ENCODE data around the gene LPAR2.
"Not testable (repeated sequence)": the region's sequence is repeated elsewhere in the genome, so short reads cannot be mapped to it uniquely, and the experiment has no call there.

LPAR2 gene

GRCh38 chr19:19606021-19606420, 22.0 kb downstream of the LPAR2 start:
- no peak for TF ChIP-seq CTCF (conservative IDR thresholded peaks at IDR 0.05; ENCODE audit: low read depth, low read length)
- no peak overlapping the region for H3K4me3 ChIP-seq (ENCODE audit: low read depth, low read length)
- no peak for DNase-seq (ENCODE audit: low read depth)

- no peak overlapping the region for H3K4me3 ChIP-seq (ENCODE audit: low read depth, low read length)
- no peak for DNase-seq (ENCODE audit: low read depth)
- no peak for TF ChIP-seq CTCF (conservative IDR thresholded peaks at IDR 0.05; ENCODE audit: low read depth, low read length)
These were observed 25.2 kb downstream of the LPAR2 start for GRCh38 chr19:19602713-19603324.

GRCh38 chr19:19602136-19602712, 25.8 kb downstream of the LPAR2 start:
- no peak for DNase-seq (ENCODE audit: low read depth)
- no peak overlapping the region for H3K4me3 ChIP-seq (ENCODE audit: low read depth, low read length)
- TF ChIP-seq CTCF (conservative IDR thresholded peaks at IDR 0.05; ENCODE audit: low read depth, low read length): no peak

- no peak for DNase-seq (ENCODE audit: low read depth)
- no peak for TF ChIP-seq CTCF (conservative IDR thresholded peaks at IDR 0.05; ENCODE audit: low read depth, low read length)
- no peak overlapping the region for H3K4me3 ChIP-seq (ENCODE audit: low read depth, low read length)
These were observed 27.2 kb downstream of the LPAR2 start for GRCh38 chr19:19600793-19601330.

GRCh38 chr19:19598728-19599451, 29.1 kb downstream of the LPAR2 start:
- DNase-seq (ENCODE audit: low read depth); H3K4me3 ChIP-seq (ENCODE audit: low read depth, low read length): not testable (repeated sequence)

GRCh38 chr19:19597809-19598306, 30.2 kb downstream of the LPAR2 start:
- no peak overlapping the region for H3K4me3 ChIP-seq (ENCODE audit: low read depth, low read length)
- DNase-seq (ENCODE audit: low read depth): peak; percentile 22
- TF ChIP-seq CTCF (conservative IDR thresholded peaks at IDR 0.05; ENCODE audit: low read depth, low read length): no peak

GRCh38 chr19:19595171-19595701, 32.8 kb downstream of the LPAR2 start:
- no peak overlapping the region for H3K4me3 ChIP-seq (ENCODE audit: low read depth, low read length)
- TF ChIP-seq CTCF (conservative IDR thresholded peaks at IDR 0.05; ENCODE audit: low read depth, low read length): peak; percentile 19
- peak; percentile 86 for DNase-seq (ENCODE audit: low read depth)
